Erythroblast (primary cell): ENCODE measurements around the gene ENOX1.

Source experiments
- GATA1 ChIP-seq: IDR thresholded peaks from 2 replicates; pipeline ENCODE4 v1.6.1; 2011; ENCODE audit warnings: low read depth, mild to moderate bottlenecking, control low read depth, low read length, moderate library complexity
- POLR2A ChIP-seq: IDR thresholded peaks from 2 replicates; pipeline ENCODE4 v1.6.1; 2011; ENCODE audit warnings: mild to moderate bottlenecking, low read length

DNA sequence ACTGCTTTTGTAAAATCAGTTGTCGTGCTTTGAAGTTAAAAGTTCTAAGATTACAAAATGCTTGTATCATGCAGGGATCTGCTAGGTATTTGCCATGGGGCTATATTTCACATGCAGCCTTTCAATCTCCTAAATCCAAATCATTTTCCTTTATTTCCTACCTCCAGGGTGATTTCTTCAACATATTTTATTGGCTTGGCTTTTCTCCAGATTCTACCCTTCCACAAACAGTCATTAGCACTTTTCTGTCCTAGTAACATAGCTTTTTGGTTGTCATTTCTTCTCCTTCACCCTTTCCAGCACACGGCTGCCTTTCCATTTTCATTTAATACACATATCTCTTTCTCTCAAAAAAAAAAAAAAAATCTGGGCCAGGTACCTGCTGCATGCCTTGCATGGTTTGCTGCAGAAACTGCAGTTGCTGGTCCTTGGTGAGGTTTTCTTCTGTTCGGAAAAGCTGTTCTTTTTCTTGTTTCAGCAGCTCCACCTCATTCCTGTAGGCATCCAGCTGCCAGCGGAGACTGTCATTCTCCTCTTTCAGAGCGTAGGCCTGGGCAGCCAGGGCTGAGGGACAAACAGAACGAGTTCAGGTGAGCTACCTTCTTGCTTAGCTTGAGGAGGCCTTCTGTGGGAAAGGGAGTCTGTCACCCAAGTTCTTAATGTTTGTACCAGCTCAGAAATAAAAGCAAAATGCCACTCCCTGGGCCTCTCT is 488.6 kb downstream of the ENOX1 start:
- TF ChIP-seq POLR2A (no peak), GATA1 (no peak)
